Measurements from ENCODE around the gene RCSD1. TPM values are rescaled to one million over a fixed set of nuclear protein-coding genes. Genes with fewer than 3 reads are reported as not detected.

Gene RCSD1
- total and polyA plus RNA-seq, 12 donors: 9.0 to 50.2 (median 37.4) TPM

DNA sequence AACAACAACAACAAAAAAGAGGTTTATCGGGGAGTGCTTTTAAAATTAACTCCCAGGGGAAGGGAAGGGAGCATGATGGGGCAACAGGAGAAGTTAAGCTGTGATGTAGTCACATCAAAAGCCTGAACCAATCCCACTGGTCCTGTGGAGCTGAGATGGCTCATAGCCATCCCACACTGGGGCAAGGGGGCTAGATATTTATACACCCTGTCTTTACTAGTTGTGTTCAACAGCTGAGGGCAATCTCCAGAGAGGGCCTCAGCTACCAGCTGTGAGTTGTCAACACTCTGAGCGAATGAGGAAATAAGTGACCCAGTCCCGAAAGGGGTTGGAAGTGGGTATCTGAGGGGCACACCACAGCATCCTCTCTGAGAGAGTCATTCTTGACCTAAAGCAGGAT is 45.5 kb upstream of the RCSD1 start:
- Histone ChIP-seq H3K36me3 (no peaks in the 10 kb centered on the region), H3K27ac (no peak overlapping the region), H3K4me1 (peaks cover 0 to 6% (median 0%) of the 10 kb centered on the region in 9 donors), H3K27me3 (no peaks in the 10 kb centered on the region), H3K9me3 (no peaks in the 10 kb centered on the region), H3K4me3 (no peak overlapping the region)
- ATAC-seq: no peak
- intact Hi-C loops (cut with DNase I): loop anchor here in 1 of 10 donors (10.0 kb wide), 1 partner anchor 230 kb away; no protein-coding TSS in a partner anchor
- DNase-seq: no peak
- TF ChIP-seq, protein P1, sequence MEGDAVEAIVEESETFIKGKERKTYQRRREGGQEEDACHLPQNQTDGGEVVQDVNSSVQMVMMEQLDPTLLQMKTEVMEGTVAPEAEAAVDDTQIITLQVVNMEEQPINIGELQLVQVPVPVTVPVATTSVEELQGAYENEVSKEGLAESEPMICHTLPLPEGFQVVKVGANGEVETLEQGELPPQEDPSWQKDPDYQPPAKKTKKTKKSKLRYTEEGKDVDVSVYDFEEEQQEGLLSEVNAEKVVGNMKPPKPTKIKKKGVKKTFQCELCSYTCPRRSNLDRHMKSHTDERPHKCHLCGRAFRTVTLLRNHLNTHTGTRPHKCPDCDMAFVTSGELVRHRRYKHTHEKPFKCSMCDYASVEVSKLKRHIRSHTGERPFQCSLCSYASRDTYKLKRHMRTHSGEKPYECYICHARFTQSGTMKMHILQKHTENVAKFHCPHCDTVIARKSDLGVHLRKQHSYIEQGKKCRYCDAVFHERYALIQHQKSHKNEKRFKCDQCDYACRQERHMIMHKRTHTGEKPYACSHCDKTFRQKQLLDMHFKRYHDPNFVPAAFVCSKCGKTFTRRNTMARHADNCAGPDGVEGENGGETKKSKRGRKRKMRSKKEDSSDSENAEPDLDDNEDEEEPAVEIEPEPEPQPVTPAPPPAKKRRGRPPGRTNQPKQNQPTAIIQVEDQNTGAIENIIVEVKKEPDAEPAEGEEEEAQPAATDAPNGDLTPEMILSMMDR (IDR thresholded peaks at IDR 0.05): no peak
- 71 to 74% methylated on average over 3 of the region's 3 CpGs for WGBS, 2 donors

DNA sequence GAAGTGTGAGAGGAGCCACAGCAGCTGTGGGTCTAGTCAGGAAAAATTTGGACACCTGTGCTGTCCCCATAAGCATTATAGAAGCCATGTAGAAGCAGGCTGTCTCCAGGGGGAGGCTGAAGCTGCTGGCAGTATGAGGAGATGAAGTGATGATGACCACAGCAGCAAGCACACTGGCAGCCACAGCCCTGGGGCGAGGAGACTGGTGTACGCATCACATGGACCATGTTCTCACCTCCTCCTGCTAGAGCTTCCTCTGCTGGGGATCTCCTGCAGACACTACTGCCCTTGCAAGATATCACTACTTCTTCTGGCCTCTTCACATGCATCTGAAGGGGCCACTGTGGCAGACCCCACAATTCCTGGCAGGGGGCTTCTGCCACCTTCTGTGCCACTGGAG is 42.7 kb upstream of the RCSD1 start:
- no peaks in the 10 kb centered on the region for H3K27me3 ChIP-seq
- no peaks in the 10 kb centered on the region for H3K9me3 ChIP-seq
- TF ChIP-seq, protein P1 (IDR thresholded peaks at IDR 0.05): no peak
- H3K36me3 ChIP-seq: no peaks in the 10 kb centered on the region
- no peak overlapping the region for H3K4me3 ChIP-seq
- DNase-seq: no peak
- H3K27ac ChIP-seq: no peak overlapping the region
- intact Hi-C loops (cut with DNase I): loop anchor here in 1 of 10 donors (10.0 kb wide), 1 partner anchor 227 kb away; no protein-coding TSS in a partner anchor
- no peak for ATAC-seq
- peaks cover 0 to 6% (median 0%) of the 10 kb centered on the region in 9 donors for H3K4me1 ChIP-seq
- WGBS, 2 donors: 100% methylated on average over 2 of the region's 2 CpGs

DNA sequence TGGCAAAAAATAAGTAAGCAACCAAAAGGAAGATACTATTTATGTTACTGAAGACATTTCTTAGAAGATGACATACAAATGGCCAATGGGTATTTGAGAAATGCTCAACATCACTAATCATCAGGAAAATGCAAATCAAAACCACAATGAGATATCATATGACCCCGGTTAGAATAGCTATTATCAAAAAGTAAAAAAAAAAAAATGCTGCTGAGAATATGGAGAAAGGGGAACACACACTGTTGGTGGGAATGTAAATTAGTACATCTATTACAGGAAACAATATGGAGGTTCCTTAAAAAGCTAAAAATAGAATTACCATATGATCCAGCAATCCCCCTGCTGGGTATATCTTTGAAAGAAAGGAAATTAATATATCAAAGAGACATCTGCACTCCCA is 42.2 kb upstream of the RCSD1 start:
- H3K27me3 ChIP-seq: no peaks in the 10 kb centered on the region
- 90 to 100% methylated on average over 1 of the region's 1 CpG for WGBS, 2 donors
- H3K27ac ChIP-seq: no peak overlapping the region
- no peaks in the 10 kb centered on the region for H3K36me3 ChIP-seq
- TF ChIP-seq, protein P1 (IDR thresholded peaks at IDR 0.05): no peak
- intact Hi-C loops (cut with DNase I): loop anchor here in 1 of 10 donors (10.0 kb wide), 1 partner anchor 227 kb away; no protein-coding TSS in a partner anchor
- H3K4me1 ChIP-seq: peaks cover 0 to 6% (median 0%) of the 10 kb centered on the region in 9 donors
- DNase-seq (no peak), ATAC-seq (no peak)
- H3K9me3 ChIP-seq: no peaks in the 10 kb centered on the region
- H3K4me3 ChIP-seq: no peak overlapping the region

GRCh38 chr1:167588361-167588760 is 41.7 kb upstream of the RCSD1 start:
- intact Hi-C loops (cut with DNase I): loop anchor here in 1 of 10 donors (10.0 kb wide), 1 partner anchor 226 kb away; no protein-coding TSS in a partner anchor
- no peaks in the 10 kb centered on the region for H3K36me3 ChIP-seq
- TF ChIP-seq, protein P1 (IDR thresholded peaks at IDR 0.05): no peak
- peaks cover 0 to 6% (median 0%) of the 10 kb centered on the region in 9 donors for H3K4me1 ChIP-seq
- DNase-seq (no peak), ATAC-seq (no peak)
- no peaks in the 10 kb centered on the region for H3K9me3 ChIP-seq
- H3K27ac ChIP-seq: no peak overlapping the region
- 86 to 87% methylated on average over 2 of the region's 2 CpGs for WGBS, 2 donors
- no peak overlapping the region for H3K4me3 ChIP-seq
- no peaks in the 10 kb centered on the region for H3K27me3 ChIP-seq
